OCI-LY7 (cell line): ENCODE measurements around the gene FLCN.

ENCODE experiments used
- CTCF ChIP-seq: fragments of 200-600 bp; sonication (generic); conservative IDR thresholded peaks from 2 replicates; pipeline ENCODE4 v1.5.1; 2014; ENCODE audit warnings: mild to moderate bottlenecking, antibody characterized with exemption, low read length, moderate library complexity, mixed read lengths
- EZH2phosphoT487 ChIP-seq: fragments of 200-600 bp; sonication (generic); IDR thresholded peaks from 2 replicates; pipeline ENCODE4 v1.6.1; 2018; ENCODE audit warnings: low read depth, borderline replicate concordance, mild to moderate bottlenecking, mixed run types, antibody characterized with exemption, low read length, moderate library complexity, mixed read lengths

- TF ChIP-seq CTCF, result no peak
- TF ChIP-seq EZH2phosphoT487, result no peak
Measured at GRCh38 chr17:17182598-17183136, 54.3 kb downstream of the FLCN start.
